Smooth muscle cell (in vitro differentiated cells): ENCODE results near the gene RDX. TPM values are rescaled to one million over a fixed set of nuclear protein-coding genes. Genes with fewer than 3 reads are reported as not detected.
A peak's percentile ranks its signal among the peaks of the same experiment; 100 is the strongest.

Experiments used
- DNase-seq: peaks from one replicate; lab custom pipeline; 2025; ENCODE audit not compliant: unreplicated experiment; lab: John Stamatoyannopoulos, UW
- H2AFZ ChIP-seq: fragments of 200-600 bp; sonication (generic); 2 replicates; pipeline ENCODE4 v1.6.0; 2016; ENCODE audit warnings: antibody characterized with exemption, low read depth, mild to moderate bottlenecking
- H3F3A ChIP-seq: fragments of 200-600 bp; sonication (generic); 2 replicates; pipeline ENCODE4 v1.6.0; 2017; ENCODE audit warnings: antibody characterized with exemption, low read depth
- H3K27ac ChIP-seq: fragments of 200-600 bp; sonication (generic); 2 replicates; pipeline ENCODE4 v1.5.1; 2016; ENCODE audit warnings: low read depth, mild to moderate bottlenecking
- H3K27me3 ChIP-seq: fragments of 200-600 bp; sonication (generic); 2 replicates; pipeline ENCODE4 v1.6.1; 2016; ENCODE audit warnings: low read depth, mild to moderate bottlenecking
- H3K36me3 ChIP-seq: fragments of 200-600 bp; sonication (generic); 2 replicates; pipeline ENCODE4 v1.5.1; 2016; ENCODE audit warnings: low read depth
- H3K4me1 ChIP-seq: fragments of 200-600 bp; sonication (generic); 2 replicates; pipeline ENCODE4 v1.5.1; 2016; ENCODE audit warnings: low read depth
- H3K4me2 ChIP-seq: fragments of 200-600 bp; sonication (generic); 2 replicates; pipeline ENCODE4 v1.6.0; 2016; ENCODE audit warnings: mild to moderate bottlenecking
- H3K4me3 ChIP-seq: fragments of 200-600 bp; sonication (generic); 2 replicates; pipeline ENCODE4 v1.5.1; 2016; ENCODE audit warnings: mild to moderate bottlenecking
- H3K79me2 ChIP-seq: fragments of 200-600 bp; sonication (generic); 2 replicates; pipeline ENCODE4 v1.6.0; 2016; ENCODE audit warnings: low read depth, mild to moderate bottlenecking
- H3K9ac ChIP-seq: fragments of 200-600 bp; sonication (generic); 2 replicates; pipeline ENCODE4 v1.6.0; 2016; ENCODE audit warnings: low read depth
- H3K9me3 ChIP-seq: fragments of 200-600 bp; sonication (generic); replicated peaks from 2 replicates; pipeline ENCODE4 v1.5.1; 2016; ENCODE audit warnings: low read depth
- H4K20me1 ChIP-seq: fragments of 200-600 bp; sonication (generic); 2 replicates; pipeline ENCODE4 v1.6.0; 2016; ENCODE audit warnings: low read depth
- WGBS: methylation state at CpG from one replicate; pipeline ENCODE4 v1.1.7; 2016; ENCODE audit warnings: low lambda C conversion rate; 5-methylcytosine and 5-hydroxymethylcytosine counted together
- polyA plus RNA-seq: library from polyadenylated mRNA; unstranded; fragments of >200 nt; fragmentation: Nextera tagmentation; extraction: Ambion mirVana; gene quantifications from 2 replicates; pipeline ENCODE4 v1.2.1, GENCODE V29; 2016
- total RNA-seq: library from RNA; depleted of rRNA; stranded (reverse); fragments of >200 nt; gene quantifications from 2 replicates; pipeline ENCODE4 v1.2.3, GENCODE V29; 2014
- TF ChIP-seq, protein P1 (sequence below): fragments of 200-600 bp; sonication (generic); IDR thresholded peaks from 2 replicates; pipeline ENCODE4 v1.5.1; 2017; ENCODE audit warnings: borderline replicate concordance, mild to moderate bottlenecking, antibody characterized with exemption; ENCODE audit not compliant: insufficient read depth, poor library complexity, severe bottlenecking

Gene RDX
- total and polyA plus RNA-seq, 2 experiments from 2014 or later: 137 to 165 TPM

DNA sequence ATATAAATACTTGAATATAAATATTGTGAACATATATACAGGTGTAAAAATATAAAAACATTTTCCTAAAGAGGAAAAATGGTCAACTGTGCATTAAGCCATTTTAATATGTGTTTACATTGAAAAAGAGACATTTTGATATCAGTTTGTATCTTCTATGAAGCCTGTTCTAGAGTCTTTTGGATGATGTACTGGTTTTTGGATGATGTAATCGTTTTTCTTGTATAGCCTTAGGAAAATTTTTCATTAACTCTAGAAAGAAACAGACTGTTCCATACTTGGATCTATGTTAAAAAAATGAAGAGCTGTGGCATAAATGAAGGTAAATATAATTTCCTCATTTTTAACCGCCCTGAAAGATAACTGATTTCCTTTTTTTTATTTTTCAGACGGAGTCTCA, 39.6 kb upstream of the RDX start:
- Histone ChIP-seq H3K36me3 (no peaks in the 10 kb centered on the region), H3K4me3 (no peak overlapping the region), H2AFZ (no peak overlapping the region), H3F3A (no peaks in the 10 kb centered on the region), H3K4me2 (no peak overlapping the region), H4K20me1 (no peaks in the 10 kb centered on the region), H3K79me2 (no peaks in the 10 kb centered on the region), H3K9me3 (no peaks in the 10 kb centered on the region), H3K27me3 (no peaks in the 10 kb centered on the region), H3K4me1 (no peaks in the 10 kb centered on the region), H3K27ac (no peak overlapping the region), H3K9ac (no peak overlapping the region)
- TF ChIP-seq, protein P1, sequence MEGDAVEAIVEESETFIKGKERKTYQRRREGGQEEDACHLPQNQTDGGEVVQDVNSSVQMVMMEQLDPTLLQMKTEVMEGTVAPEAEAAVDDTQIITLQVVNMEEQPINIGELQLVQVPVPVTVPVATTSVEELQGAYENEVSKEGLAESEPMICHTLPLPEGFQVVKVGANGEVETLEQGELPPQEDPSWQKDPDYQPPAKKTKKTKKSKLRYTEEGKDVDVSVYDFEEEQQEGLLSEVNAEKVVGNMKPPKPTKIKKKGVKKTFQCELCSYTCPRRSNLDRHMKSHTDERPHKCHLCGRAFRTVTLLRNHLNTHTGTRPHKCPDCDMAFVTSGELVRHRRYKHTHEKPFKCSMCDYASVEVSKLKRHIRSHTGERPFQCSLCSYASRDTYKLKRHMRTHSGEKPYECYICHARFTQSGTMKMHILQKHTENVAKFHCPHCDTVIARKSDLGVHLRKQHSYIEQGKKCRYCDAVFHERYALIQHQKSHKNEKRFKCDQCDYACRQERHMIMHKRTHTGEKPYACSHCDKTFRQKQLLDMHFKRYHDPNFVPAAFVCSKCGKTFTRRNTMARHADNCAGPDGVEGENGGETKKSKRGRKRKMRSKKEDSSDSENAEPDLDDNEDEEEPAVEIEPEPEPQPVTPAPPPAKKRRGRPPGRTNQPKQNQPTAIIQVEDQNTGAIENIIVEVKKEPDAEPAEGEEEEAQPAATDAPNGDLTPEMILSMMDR: no peak
- WGBS: 88% methylated on average over 3 of the region's 3 CpGs
- DNase-seq: no peak

DNA sequence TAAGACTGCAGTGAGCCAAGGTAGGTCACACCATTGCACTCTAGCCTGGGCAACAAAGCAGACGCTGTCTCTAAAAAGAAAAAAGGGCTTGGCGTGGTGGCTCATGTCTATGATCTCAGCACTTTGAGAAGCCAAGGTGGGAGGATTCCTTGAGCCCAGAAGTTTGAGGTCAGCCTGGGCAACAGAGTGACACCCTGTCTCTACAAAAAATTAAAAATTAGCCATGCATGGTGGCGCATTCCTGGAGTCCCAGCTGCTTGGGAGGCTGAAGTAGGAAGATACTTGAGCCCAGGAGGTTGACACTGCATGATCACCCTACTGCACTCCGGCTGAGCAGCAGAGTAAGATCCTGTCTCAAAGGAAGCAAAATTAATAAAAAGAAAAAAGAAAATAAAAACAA, 38.9 kb upstream of the RDX start:
- H4K20me1 ChIP-seq: no peaks in the 10 kb centered on the region
- H3K27me3 ChIP-seq: no peaks in the 10 kb centered on the region
- WGBS: 94% methylated on average over 4 of the region's 4 CpGs
- H3K36me3 ChIP-seq: no peaks in the 10 kb centered on the region
- no peak overlapping the region for H3K4me2 ChIP-seq
- H3K4me3 ChIP-seq: no peak overlapping the region
- H3K9ac ChIP-seq: no peak overlapping the region
- H2AFZ ChIP-seq: no peak overlapping the region
- no peaks in the 10 kb centered on the region for H3F3A ChIP-seq
- no peak overlapping the region for H3K27ac ChIP-seq
- H3K9me3 ChIP-seq: no peaks in the 10 kb centered on the region
- no peaks in the 10 kb centered on the region for H3K79me2 ChIP-seq
- no peaks in the 10 kb centered on the region for H3K4me1 ChIP-seq
- no peak for DNase-seq
- TF ChIP-seq, protein P1: no peak

DNA sequence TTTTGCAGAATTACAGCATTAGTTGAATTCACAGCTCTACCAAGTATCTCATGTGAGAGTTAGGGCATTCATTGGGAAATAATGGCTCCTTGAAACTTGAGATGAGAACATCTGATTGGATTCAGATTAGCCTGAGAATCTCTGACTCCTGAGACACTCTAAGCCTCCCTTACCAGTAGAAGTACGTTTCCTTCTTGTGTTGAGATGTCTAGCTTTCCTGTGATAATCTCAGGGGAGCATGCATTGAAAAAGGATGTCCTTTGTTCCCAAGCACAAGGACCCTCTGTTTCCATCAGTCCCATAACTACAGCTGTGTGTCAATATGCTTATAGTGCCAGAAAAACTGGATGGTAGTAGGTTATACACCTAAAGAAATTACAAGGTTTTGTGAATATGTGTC, 35.2 kb upstream of the RDX start:
- no peak overlapping the region for H3K9ac ChIP-seq
- WGBS: 85% methylated on average over 1 of the region's 1 CpG
- H3K4me3 ChIP-seq: no peak overlapping the region
- H3K27me3 ChIP-seq: no peaks in the 10 kb centered on the region
- H3F3A ChIP-seq: no peaks in the 10 kb centered on the region
- H3K4me1 ChIP-seq: no peaks in the 10 kb centered on the region
- H3K4me2 ChIP-seq: no peak overlapping the region
- no peaks in the 10 kb centered on the region for H3K79me2 ChIP-seq
- no peak overlapping the region for H2AFZ ChIP-seq
- no peaks in the 10 kb centered on the region for H3K9me3 ChIP-seq
- TF ChIP-seq, protein P1: no peak
- H3K36me3 ChIP-seq: no peaks in the 10 kb centered on the region
- no peak for DNase-seq
- H3K27ac ChIP-seq: no peak overlapping the region
- no peaks in the 10 kb centered on the region for H4K20me1 ChIP-seq

DNA sequence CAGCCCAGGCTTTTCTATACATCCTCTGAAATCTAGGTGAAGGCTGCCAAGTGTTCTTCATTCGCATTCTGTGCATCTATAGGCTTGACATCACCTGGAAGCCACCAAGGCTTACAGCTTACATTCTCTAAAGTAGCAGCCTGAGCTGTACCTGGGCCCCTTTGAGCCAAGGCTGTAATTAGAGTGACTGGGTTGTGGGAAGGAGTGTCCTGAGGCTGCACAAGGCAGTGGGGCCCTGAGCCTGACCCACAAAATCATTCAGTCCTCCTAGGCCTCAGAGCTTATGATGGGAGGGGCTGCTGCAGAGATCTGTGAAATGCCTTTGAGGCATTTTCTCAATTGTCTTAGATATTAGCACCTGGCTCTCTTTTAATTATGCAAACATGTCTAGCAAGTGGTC, 33.0 kb upstream of the RDX start:
- Histone ChIP-seq H3K36me3 (no peaks in the 10 kb centered on the region), H3K9me3 (no peaks in the 10 kb centered on the region), H3K4me3 (no peak overlapping the region), H3K9ac (no peak overlapping the region), H3K27me3 (no peaks in the 10 kb centered on the region), H2AFZ (no peak overlapping the region), H3K79me2 (no peaks in the 10 kb centered on the region), H3F3A (no peaks in the 10 kb centered on the region), H3K4me1 (no peaks in the 10 kb centered on the region), H3K27ac (peak overlapping the region; percentile 47), H4K20me1 (no peaks in the 10 kb centered on the region), H3K4me2 (no peak overlapping the region)
- no peak for DNase-seq
- 71% methylated on average over 1 of the region's 1 CpG for WGBS
- TF ChIP-seq, protein P1: no peak
